ENCODE results near the gene ZNF727. TPM values are rescaled to one million over a fixed set of nuclear protein-coding genes. Genes with fewer than 3 reads are reported as not detected.

The ZNF727 gene
- total RNA-seq, 1 donor from 2014 or later: under 0.01 TPM

Other genes starting within 250 kb of the ZNF727 start
- gene ZNF722, start 46.6 kb upstream of the ZNF727 start, total RNA-seq: not detected
- gene ZNF735, start 161.8 kb downstream of the ZNF727 start, total RNA-seq: not detected
- not detected for gene ZNF679, start 183.0 kb downstream of the ZNF727 start, total RNA-seq

Data from skeletal muscle tissue (tissue), 1 donor.